NCI-H2227 (cell line): Measurements from ENCODE around the gene F10.

Source experiments
- DNase-seq: peaks from one replicate; lab custom pipeline; 2025; ENCODE audit not compliant: unreplicated experiment; lab: John Stamatoyannopoulos, UW

The F10 gene

DNA sequence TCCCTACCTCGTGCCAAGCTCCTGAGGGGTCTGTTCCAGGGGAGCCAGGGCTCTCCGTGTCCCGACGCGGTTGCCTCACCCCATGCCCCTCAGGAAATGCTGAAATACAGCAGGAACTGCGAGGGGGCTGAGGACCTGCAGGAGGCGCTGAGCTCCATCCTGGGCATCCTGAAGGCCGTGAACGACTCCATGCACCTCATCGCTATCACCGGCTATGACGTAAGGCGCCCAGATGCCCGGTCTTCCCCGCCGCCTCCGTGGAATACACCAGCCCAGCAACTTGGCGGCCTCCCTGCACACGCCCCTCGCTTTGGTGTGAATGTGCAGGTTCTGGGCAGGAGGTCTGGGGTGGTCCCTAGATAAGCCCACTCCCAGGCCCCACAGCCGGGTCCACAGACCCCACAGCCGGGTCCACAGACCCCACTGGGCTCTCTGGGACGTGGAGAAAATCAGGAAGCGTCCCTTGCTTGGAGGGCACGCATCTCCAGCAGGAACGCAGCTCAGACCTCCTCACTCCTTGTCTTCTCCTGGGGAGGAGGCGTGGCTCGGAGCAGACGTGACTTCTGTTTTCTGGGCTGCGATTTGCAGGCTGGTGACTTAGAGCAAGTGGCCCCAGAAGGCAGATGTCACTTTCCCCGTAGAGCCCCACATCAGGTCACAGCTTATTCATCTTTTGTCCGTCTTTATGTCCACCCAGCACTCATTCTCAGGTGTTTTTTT is 36.4 kb upstream of the F10 start:
- DNase-seq: no peak

DNA sequence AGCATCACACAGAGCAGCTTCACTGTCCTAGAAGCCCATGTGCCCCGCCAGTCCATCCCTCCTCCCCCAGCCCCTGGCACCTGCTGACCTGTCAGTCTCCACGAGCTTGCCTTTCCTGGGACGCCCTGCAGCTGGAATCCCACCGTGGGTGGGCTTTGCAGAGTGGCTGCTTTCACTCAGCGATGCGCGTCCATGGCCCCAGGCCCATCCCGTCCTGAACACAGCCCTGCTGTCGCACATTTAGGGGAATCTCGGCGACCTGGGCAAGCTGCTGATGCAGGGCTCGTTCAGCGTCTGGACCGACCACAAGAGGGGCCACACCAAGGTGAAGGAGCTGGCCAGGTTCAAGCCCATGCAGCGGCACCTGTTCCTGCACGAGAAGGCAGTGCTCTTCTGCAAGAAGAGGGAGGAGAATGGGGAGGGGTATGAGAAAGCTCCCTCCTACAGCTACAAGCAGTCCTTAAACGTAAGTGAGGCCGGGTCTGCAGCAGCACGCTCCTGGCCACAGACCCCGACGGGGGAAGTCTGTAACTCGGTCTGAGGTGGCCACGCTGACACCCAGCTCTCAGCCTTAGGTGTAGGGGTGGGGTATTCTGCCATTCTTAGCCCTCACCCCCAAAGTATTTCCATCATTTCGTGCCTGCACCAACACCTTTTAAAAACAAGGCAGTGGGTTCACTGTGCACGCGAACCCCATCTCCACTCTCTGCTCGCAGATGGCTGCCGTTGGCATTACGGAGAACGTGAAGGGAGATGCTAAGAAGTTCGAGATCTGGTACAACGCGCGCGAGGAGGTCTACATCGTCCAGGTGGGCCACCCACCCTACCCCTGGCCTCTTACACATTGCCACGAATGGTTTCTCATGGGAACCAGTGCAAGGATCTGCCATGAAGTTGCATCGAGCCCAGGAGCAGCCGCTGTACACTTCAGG is 35.3 kb upstream of the F10 start:
- no peak for DNase-seq

DNA sequence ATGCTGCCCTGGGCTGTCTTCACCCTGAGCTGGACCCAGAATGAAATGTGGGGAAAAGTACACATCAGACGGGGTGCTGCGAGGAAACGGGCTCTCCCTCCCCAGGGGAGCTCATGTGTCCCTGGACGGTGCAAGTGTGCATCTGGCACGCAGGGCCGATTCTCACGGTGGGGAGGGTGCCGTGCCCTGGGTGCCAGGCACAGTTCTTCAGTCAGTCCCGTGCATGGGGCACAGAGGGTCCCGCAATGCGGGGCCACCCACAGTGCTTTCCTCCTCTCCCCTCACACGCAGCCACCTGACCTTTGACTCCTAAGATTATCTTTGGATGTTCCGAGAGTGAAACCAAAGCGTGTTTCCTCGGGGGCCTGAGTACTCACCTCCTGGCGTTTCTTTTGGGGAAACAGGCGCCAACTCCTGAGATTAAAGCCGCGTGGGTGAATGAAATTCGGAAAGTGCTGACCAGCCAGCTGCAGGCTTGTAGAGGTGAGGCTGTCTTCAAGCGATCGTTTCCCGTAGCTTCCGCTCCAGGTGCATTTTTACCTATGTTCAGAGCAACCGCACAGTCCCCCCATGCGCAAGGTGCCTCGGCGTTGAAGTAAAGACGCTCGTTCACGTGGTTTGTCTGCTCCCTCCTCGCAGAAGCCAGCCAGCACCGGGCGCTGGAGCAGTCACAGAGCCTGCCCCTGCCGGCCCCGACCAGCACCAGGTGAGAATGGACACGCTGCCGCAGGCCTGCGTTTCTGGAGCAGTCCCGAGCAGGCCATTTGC is 34.5 kb upstream of the F10 start:
- DNase-seq: no peak

DNA sequence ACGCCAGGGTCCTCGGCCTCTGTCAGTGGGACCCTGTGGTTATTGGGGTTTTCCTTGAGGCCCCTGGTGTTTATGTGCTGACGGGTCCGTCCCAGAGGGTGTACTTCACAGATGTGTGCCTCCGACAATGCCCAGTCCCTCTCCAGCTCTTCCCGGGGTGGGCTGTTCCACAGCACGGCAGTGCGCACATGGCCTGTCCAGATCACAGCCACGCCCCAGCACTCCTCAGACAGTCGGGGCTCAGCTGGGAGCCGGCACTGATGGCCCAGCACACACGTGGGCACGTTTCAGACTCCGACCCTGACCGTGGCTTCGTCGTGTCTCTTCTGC is 33.9 kb upstream of the F10 start:
- DNase-seq: no peak

DNA sequence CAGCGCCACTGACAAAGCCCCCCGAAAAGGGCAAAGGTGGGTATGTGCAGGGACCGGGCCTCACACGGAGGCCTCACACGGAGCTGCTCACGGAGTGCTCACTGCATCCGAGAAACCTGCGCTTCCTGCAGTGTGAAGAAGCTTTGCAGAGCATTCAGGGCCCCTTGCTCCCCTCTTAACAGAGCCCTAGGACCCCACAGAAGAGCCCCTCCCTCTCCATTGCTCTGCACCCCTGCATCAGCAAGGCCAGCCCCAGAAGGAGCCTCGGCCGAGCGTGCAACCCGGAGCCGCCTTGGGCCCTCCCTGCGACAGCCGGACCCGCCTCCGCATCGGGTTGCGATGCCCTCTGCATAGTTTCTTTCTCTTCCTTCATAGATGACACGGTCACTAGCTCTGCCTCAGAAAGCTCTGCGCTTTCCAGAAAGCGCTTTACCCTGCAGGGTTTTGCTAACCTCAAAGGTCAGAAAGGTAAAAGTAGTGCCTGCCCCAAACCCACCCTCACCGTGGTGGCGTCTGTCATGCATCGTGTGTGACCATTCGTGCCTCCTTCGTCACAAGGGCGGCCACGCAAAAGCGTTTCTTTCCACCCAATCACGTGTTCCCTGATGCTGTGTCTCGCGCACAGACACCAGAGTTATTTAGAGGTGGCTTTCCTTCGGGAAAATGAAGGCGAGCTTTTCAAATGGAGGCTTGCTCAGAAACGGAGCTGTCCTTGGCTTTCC is 32.7 kb upstream of the F10 start:
- no peak for DNase-seq

DNA sequence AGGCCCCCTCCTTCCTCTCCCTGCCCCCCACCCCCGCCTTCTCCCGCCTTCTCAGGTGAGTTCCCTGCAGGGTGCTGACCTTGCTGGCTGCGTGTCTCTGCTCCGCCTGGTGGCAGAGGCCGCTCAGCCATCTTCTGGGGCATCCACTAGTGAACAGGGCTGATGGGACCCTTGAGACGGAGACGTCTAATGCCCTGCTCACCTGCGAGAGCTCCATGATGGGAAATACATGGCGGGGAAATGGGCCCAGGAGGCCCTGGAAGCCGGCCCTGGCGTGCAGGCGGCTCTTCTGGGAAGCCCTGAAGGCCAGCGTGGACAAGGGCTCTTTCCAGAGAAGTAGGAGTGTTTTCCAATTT is 32.2 kb upstream of the F10 start:
- no peak for DNase-seq

DNA sequence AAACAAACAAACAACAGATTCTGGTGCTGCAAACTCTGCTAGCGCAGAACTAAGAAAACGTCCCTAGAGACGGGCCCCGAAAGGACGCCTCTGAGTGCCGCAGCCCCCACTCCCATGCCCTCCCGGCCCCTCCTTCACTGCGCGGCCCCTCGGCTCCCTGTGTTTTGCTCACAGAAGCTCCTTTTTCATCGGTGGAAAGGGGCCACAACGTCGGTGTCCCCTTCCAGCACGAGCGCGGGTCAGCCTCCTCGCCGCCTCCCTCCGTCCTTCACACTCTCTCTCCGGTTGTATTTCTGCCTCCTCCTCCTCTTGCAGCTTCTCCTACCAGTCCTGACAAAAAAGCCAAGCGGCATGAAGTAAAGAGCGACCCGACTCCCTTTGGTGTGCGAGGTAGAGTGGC is 31.8 kb upstream of the F10 start:
- no peak for DNase-seq

DNA sequence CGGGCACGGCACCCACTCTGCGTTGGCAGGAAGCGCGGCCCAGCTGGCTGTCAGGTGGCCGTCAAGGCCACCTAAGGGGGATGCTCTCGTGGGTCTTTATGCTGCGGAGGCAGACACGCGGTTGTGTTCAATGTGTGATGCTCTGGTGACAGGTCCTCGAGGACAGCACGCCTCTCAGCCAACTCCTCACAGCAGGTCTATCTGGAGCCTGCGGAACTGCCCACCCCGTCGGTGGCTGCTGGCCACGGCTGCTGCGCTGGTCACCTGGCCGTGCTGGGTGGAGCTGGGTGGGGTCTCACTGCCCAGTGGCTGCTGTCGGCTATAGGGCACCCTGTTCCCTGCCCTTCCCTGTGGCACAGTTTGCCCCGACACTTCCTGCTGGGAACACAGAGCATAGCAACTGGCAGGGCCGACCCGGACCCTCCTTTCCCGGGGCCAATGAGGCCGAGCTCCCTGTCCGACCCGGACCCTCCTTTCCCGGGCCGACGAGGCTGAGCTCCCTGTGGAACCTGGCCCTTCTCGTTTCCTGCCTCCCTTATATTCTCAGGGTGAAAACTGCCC is 31.3 kb upstream of the F10 start:
- no peak for DNase-seq

DNA sequence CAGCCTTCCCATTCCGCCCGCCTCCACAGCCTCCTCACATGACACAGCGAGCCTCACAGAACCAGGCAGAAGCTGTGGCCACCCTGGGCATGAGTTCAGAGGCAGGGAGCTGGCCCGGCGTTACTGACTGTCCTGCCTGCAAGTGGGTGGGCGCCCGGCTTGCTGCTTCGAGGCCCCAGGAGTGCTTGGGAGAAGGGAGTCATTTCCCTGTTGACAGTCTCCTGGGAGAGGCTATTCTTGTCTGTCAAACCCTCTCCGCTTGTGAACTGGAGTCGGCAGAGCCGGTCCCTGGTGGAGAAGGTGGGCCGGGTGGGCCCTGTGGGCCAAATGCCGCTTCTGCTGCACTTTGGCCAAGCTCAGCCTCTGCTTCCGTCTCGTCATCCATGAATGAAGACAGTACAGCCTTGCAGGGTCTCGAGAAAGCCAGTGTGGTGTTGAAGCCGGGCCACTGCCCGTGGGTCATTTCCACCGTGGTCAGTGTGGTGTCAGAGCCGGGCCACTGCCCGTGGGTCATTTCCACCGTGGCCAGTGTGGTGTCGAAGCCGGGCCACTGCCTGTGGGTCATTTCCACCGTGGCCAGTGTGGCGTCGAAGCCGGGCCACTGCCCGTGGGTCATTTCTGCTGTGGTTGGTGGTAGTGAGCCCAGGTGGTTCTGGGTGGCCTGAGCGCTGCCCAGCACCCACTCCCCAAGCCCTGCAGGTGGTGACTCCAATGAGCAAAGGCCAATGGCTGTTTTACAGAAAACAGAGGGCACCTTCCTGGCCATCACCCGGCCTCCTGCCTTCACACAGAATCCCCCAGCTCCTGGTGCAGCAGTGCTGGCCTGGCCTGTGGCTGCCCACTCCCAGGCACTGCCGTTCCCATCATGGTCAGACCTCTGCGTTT is 30.5 kb upstream of the F10 start:
- DNase-seq: no peak

DNA sequence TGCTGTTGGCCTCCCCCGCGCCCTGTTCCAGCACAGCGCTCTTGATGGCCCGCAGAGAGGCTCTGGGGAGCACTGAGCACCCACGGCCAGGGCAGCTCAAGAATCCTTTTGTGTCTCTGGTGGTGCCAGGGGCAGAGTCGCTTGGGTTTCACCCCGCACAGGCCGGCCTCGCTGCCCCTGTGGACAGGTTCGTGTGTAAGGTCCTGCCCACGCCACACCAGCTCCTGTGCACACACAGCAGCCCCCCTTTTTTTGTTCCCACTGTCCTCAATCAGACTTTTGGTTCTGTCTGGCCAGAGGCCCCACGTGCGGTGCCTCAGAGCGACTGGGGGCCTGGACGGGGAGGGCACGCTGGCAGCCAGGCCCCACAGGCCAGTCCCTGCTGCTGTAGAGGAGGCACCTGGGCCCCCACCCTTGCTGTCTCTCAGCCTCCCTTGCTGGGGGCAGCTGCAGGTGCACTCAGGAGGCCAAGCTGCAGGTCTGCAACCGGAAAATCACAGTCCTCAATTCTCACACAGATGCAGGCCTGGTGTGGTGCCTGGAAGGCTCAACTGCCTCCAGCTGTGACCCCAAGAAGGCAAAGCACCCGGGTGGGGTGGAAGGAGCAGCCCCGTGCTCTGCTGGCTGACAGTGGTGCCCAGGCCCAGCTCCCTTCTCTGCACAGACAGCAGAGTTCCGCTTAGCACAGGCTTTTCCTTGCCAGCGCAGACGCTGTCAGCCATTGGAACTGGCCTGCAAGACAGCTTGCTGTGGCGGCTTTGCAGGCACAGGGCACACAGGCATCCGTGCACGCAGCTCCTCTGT is 29.6 kb upstream of the F10 start:
- no peak for DNase-seq

DNA sequence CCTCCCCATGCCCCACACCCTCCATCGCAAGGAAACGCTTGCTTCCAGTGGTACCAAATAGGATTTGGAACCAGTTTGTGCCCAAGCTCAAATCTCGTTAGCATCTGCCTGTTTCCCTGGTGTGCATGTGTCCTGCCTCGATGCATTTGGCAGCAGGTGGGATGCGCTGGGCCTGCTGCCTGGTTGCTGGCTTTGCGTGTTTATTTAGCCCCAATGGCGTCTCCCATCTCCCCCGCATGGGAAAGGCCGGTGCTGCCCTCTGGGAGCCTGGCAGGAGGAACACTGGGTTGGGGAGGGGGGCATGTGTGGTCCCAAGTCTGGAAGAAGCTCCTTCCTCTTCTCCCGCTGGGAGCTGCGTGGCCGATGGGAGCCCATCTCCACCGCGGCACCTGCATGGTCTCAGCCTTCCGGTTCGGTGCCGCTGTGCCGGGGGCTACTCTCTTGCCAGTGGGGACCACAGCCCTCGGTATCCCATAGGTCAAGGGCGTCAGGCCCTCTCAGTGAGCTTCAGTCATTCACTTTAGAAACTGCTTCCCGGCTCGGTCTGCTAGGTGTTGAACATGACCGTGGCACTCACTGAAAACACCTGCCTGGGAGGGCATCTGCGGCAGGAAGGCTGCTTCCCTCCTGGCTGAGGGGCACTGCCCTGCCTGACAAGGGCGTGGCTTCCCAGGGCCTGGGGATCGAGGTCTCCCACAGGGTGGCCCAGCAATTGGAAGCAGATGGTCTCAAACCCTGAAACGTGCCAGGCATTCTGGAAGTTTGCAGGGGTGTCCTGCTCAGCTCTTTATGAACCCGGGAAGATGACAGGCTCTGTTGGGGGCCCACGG is 28.8 kb upstream of the F10 start:
- DNase-seq: no peak

DNA sequence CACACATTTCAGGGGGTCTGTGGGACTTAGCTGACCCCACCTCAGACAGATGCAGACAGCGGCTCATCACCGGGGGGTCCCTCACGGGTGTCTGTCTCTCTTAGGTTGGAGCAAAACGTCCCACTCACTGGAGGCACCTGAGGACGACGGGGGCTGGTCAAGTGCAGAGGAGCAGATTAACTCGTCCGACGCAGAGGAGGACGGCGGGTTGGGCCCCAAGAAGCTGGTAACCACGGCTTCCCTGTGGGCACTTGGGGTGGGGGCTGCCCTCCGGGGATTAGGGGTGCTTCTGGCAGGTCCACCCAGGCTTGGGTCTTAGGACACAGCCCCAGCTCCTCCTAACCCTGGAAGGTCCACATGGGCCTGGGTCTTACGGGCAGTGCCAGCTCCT is 28.2 kb upstream of the F10 start:
- DNase-seq: no peak

DNA sequence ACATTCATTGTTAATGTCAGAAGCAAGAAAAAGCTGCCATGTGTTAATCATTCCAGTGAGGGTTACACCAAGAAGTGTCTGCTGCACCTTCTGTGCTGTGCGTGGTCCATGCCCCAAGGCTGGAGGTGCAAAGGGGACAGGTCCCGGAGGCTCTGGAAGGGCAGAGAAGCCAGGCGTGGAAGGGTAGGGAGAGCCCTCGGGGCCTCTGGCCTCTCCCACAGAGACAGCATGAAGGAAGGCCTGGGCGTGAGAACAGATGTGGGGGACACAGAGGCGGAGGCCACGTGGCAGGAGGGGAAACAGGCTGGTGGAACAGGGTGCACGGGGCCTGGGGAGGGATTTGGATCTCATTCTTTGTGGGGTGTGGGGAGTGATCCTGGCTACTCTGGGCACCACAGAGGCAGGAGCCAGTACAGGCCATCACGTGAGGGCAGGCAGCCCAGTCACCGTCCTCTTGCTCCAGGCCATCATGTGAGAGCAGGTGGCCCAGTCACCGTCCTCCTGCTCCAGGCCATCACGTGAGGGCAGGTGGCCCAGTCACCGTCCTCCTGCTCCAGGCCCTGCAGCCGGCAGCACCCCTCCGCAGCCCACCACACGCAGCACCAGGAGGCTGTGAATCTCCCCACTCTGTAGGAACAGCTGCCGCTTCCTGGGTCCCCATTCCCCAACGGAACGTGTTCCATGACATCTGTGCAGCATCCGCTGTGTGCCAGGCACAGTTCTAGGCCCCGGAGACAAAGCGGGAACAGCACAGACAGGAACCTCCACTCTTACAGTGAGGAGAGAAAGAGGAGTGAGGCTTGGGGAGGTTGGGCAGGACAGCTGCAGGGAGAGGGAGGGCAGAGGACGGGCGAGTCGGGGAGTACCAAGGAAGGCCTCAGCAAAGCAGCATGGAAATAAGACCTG is 27.2 kb upstream of the F10 start:
- DNase-seq: no peak

DNA sequence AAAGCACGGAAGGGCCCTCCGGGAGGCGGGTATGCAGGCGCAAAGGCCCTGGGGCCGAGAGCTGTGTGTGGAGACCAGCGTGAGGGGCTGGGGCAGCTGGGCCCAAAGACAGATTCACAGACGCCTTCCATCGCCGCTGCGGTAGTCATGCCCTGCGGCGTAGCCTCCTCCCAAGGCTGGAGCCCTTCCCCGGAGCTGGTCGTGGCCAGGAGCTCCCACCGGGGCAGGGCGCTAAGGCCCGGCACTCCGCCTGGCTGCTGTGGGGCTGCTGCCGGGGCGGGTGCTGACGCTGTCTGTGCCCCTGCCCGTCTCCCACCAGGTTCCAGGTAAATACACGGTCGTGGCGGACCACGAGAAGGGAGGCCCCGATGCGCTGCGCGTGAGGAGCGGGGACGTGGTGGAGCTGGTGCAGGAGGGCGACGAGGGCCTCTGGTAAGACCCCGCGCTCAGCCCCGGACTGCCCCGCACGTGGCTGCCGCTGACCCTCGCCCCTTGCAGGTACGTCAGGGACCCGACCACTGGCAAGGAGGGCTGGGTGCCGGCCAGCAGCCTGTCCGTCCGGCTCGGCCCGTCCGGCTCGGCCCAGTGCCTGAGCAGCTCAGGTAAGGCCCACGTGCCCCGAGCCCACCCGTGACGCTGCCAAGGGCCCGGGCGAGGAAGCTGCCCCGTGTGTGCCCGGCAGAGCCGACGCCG is 26.4 kb upstream of the F10 start:
- no peak for DNase-seq

DNA sequence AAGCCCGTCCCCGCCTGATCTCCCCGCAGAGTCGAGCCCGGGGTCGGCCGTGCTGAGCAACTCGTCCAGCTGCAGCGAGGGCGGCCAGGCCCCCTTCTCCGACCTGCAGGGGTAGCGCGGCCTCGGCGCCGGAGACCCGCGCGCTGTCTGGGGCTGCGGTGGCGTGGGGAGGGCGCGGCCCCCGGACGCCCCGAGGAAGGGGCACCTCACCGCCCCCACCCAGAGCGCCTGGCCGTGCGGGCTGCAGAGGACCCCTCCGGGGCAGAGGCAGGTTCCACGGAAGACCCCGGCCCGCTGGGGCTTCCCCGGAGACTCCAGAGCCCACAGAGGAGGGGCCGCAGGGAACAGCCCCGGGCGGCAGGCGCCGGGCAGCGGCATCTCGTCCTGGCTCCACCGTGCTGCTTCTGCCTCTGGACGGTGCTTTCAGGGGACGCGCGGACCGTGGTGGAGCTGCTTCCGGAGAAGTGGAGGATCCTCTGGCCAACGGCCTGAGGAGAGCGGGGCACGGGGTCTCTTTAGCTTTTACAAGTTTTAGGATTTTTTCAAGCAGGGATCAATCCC is 25.8 kb upstream of the F10 start:
- no peak for DNase-seq

DNA sequence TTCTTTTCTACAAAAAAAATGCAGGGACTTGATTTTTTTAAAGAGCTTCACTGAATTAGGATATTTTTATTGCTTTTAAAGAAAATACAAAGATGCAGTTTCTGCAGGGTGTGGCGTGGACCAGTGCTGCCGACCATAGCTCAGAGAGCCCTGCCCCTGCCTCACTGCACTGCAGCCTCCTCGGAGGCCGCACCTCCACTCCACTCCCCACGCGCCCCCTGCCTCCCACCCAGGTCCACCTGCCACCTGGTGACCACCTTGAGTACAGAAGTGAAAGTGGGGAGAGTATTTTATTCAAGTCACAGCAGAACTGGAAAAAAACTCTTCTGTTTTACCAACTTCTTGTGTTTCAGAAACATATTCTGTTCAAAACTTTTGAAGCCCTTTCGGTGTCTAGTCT is 24.9 kb upstream of the F10 start:
- no peak for DNase-seq
